Activated gamma-delta T cell treated with anti-CD3 and anti-CD28 coated beads, Interleukin-2, amount 50 U/mL, for 16 hours (primary cell): ENCODE data around the gene MRPL37.
"Not testable (repeated sequence)": the region's sequence is repeated elsewhere in the genome, so short reads cannot be mapped to it uniquely, and the experiment has no call there.

Source experiments
- DNase-seq: peaks from one replicate; pipeline ENCODE4 v3.0.0-alpha.2; 2020; ENCODE audit warnings: low read depth

The MRPL37 gene

GRCh38 chr1:54199765-54200518 is at the start of gene MRPL37, which contains the start of gene CYB5RL:
MRPL37 (plus strand) TSS chr1:54200167; CDS start chr1:54200244, 77 bp downstream.
CYB5RL (minus strand) TSS chr1:54200030; CDS start chr1:54195616, 4,414 bp downstream.
- peak; percentile 83 for DNase-seq

DNA sequence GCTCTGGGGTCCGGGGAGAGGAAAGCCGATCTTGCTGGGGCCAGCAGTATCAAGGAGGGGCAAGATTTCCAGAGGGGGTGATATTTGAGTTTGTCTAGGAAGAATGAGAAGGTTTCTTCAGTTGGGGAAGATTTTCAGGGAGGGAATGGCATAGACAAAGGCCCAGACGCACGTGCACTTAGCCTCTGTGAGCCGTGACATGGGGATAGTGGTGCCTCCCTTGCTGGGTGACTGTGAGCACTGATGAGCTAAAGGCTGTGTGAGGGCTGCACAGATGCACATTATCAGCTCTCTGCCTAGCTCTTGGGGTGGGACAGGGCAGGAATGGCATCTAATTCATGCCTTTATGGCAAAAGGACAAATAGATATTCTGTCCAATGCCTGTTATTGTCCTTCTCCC is 49.0 kb upstream of the MRPL37 start:
- DNase-seq: no peak

DNA sequence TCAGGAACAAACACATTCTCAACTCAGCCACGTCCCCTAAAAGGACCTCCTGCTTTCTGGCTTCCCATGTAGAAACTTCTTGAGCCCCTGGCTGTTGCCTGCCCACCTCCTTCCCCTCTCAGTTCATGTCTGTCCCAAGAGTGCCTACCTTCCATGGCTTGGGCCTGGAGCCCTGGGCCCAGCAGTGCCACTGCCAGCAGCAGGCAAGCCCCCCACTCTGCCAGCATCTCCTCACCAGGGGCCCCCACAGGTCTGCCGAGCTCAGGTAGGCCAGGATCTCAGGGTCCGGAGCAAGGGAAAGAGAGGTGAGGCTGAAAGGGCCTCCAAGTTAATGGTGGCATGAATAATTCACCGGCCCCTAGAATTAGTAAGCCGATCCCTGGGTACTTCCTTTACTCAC is 47.3 kb upstream of the MRPL37 start, which contains the start of gene CDCP2:
Gene CDCP2 (minus strand): TSS at position 305 of the 400 bp plus-strand sequence. CDS start 78 bp downstream, at position 227.
- no peak for DNase-seq

DNA sequence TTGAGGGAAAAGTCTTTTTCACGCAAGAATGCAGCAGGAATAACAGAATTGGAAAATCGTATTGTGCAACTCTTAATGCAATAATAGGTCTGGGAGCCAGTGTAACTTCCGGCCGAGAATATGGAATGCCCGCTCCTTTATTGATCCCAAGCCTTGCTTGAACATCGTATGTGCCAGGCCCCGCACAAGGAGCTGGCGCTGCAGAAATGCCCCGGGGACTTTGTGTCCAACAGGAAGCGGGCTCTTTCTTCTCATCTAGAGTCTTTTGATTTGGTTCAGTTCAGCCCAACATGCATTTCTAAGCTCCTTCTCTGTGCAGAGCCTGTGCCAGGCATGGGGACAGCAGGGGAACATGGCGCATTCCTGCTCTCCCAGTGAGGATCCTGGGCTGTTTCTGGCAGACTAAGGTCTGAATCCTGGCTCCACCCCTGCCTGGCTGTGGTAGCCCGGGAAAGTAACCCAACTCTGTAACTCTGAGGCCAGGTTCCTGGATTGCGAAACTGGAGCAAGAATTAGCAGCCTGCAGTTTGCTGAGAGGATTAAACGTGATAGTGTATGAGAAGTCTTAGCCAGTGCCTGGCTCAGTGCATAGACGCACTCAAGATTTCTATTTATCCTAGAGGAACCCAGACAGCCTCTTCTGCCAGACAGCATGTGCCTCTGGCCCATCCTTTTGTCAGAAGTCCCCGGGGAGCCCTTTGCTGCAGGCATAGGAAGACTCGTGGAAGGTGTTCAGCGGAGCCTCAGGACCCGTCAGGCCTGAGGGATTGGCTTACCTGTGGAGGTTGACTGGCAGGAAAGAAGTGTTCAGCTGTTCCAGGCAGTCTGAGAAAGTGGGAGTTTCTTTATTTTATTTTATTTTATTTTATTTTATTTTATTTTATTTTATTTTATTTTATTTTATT is 46.2 kb upstream of the MRPL37 start:
- DNase-seq: no peak

DNA sequence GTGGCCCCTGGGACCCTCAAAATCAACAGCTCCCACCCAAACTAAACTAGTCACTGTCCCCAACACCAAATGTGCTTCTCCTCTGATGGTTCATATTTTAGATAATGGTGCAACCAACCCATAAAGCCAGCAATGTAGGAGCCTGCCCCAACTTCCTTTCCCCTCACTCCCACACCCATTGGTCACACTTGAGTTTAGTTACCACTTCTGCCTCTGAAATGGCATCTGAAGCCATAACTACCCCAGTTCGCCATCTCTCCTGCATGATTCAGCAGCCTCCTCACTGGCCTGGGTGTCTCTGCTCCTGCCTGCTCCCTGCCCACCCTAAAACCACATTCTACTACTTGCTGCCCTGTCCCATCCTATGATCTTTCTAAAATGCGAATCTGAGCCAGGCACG is 43.8 kb upstream of the MRPL37 start:
- no peak for DNase-seq

DNA sequence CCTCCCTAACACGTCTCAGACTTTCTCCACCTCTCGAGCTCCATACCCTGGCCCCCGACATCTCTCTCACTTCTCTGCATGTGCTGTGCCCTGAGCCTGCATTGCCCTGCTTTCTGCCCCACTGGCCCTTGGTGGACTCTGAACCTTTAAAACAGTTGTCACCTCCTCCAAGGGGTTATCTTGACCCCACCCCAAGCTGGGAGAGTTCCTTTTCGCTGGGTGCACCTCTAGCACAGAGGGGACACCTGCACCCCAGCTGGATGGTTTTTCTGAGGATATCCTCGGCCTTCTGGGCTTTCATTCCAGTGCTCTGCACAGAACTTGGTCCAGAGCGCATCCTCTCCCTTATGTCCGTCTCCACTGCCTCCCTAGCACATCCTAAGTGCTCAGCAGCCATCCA is 43.0 kb upstream of the MRPL37 start:
- no peak for DNase-seq

DNA sequence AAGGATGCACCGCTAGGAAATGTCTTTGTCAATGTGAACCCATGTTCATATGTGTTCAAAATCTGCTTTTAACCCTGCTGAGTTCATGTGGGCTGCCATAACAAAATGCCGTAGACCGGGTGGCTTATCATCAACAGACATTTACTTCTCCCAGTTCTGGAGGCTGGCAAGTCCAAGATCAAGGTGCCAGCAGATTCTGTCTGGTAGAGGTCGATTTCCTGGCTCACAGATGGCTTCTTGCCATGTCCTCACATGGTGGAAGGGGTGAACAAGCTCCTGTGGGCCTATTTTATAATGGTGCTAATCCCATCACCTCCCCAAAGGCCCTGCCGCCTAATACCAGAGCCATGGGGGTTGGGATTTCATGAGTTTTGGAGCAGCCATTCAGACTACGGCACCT is 42.6 kb upstream of the MRPL37 start:
- DNase-seq: no peak

- no peak for DNase-seq
These were observed 41.9 kb upstream of the MRPL37 start for GRCh38 chr1:54158071-54158470.

DNA sequence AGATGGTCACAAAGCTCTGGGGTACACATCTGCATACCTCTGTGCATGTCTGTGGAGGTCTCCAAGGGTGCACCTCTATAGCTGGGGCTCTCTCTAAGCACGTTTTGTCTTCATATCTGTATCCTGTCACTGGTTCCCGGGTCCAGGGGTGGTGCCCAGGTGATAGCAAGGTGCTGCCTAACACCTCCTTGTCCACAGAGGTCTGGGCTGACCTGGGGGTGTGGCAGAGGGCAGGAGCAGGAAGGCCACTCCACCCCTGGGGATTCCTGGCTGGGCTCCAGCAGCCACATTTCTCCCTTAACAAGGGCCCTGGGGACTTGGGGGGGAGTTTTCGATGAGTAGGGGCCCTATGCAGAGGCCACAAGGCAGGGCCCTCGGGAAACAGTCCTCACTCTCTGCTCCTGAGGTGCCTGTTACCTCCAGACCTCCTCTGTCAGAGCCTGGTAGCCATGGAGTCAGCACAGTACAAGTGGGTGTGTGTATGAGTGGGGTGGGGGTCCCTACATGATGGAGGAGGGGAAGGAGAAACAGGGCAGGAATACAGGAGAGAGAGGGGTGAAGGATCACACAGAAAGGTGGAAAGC is 40.1 kb upstream of the MRPL37 start:
- DNase-seq: no peak

- DNase-seq: no peak
These were observed 39.6 kb upstream of the MRPL37 start for GRCh38 chr1:54160351-54160750.

DNA sequence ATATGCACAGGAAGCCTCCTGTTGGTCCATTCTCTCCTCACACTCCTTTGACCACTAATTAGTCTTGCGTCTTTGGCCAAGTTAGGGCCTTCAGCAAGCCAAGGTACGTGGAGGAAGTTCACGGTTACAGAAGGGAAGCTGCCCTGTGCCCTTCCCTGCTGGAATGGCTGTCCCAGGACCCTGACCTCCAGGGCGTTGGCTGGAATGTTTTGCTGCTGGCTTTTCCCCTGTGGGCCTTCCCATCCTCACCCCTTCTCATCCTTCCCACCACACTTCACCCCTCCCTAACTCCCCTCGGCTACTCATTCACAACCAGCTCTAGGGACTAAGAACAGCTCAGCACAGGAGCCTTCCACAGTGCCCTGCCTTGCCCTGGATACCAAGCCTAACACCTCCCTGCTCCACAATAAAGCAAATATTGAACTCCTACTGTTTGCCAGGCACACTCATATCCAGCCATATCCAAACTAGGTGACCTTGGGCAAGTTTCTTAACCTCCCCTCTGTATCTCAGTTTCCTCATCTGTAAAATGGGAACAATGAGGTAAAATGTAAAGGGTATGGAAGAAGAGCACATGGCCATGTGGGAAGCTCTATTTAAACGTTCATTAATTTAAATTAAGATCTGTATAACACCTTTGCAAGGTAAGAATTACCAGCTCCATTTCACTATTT is 38.3 kb upstream of the MRPL37 start:
- no peak for DNase-seq

GRCh38 chr1:54163051-54163450 is 36.9 kb upstream of the MRPL37 start:
- DNase-seq: no peak

- DNase-seq: no peak
These were observed 36.4 kb upstream of the MRPL37 start for GRCh38 chr1:54163573-54163972.

- no peak for DNase-seq
These were observed 34.8 kb upstream of the MRPL37 start for GRCh38 chr1:54165146-54165545.

DNA sequence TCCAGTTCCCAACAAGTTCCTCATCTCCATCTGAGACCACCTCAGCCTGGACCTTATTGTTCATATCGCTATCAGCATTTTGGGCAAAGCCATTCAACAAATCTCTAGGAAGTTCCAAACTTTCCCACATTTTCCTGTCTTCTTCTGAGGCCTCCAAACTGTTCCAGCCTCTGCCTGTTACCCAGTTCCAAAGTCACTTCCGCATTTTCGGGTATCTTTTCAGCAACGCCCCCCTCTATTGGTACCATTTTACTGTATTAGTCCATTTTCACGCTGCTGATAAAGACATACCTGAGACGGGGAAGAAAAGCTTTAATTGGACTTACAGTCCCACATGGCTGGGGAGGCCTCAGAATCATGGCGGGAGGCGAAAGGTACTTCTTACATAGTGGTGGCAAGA is 33.6 kb upstream of the MRPL37 start:
- not testable (repeated sequence) for DNase-seq

DNA sequence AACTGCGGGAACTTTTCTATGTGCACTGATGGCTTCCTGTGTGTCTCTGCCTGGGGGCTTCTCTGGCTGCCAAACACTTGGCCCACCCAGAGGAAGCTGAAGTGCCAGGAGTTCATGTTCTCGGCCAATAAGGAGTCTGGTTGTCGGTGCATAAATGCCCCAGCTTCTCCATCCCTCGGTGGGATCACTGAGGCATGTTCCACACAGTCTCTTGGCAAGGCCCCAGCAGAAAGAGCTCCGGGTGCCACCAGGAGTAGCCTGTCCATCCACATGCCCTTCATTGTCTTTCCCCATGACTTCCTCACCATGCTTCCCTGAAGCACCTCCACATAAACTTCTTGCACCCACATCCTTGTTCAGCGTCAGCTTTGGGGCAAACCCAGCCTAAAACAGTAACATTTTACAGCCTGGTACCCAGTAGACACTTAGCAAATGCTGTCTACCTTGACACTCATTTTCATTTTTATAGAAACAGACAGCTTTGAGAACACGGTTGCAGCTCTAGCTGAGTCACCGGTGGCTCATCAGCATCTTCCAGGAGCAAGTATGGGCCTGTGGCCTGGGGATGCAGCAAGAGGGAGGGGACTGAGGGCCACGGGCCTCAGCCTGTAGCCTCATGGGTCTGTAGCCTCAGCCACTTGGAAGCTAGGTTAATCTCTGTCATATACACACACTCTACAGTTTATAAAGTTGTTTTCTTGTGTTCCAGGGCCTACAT is 32.4 kb upstream of the MRPL37 start:
- no peak for DNase-seq

- DNase-seq: no peak
These were observed 31.6 kb upstream of the MRPL37 start for GRCh38 chr1:54168206-54168965.

- no peak for DNase-seq
These were observed 30.9 kb upstream of the MRPL37 start for GRCh38 chr1:54169068-54169467.

- no peak for DNase-seq
These were observed 29.0 kb upstream of the MRPL37 start for GRCh38 chr1:54171016-54171415.

DNA sequence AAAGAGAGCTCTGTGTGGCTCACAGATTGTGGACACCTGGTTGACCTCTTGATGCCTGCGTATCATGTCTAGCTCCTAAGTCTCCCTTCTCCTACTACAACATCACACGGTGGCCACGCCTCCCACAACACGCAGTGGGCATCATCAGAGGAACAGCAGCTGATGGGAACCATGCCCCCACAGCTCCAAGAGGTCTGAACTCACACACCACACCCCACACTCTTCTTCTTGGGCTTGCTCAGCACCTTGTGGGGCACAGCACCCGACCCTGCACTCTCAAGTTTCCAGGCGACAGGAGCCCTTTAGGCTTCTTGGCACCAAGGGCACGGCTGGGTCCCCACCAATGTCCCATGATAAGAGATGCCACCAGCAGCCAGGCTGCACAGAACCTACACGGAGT is 28.4 kb upstream of the MRPL37 start:
- DNase-seq: no peak
